Endothelial cell (in vitro differentiated cells): ENCODE data around the gene AKT3. TPM values are rescaled to one million over a fixed set of nuclear protein-coding genes. Genes with fewer than 3 reads are reported as not detected.

Experiments
- DNase-seq: peaks from one replicate; pipeline ENCODE4 v3.0.0; 2021; ENCODE audit warnings: low spot score
- H3K27ac Mint-ChIP-seq: one replicate; pipeline ENCODE4 v1.8.0; 2021; ENCODE audit warnings: mixed read lengths, inconsistent platforms; ENCODE audit not compliant: unreplicated experiment
- H3K27me3 Mint-ChIP-seq: one replicate; pipeline ENCODE4 v1.8.0; 2021; ENCODE audit warnings: mild to moderate bottlenecking, moderate library complexity, mixed read lengths, inconsistent platforms; ENCODE audit not compliant: unreplicated experiment
- H3K36me3 Mint-ChIP-seq: one replicate; pipeline ENCODE4 v1.8.0; 2021; ENCODE audit warnings: mild to moderate bottlenecking, low read depth, mixed read lengths, inconsistent platforms; ENCODE audit not compliant: unreplicated experiment
- H3K4me1 Mint-ChIP-seq: one replicate; pipeline ENCODE4 v1.8.0; 2021; ENCODE audit warnings: mild to moderate bottlenecking, mixed read lengths, inconsistent platforms; ENCODE audit not compliant: unreplicated experiment
- H3K4me3 Mint-ChIP-seq: one replicate; pipeline ENCODE4 v1.8.0; 2021; ENCODE audit warnings: mild to moderate bottlenecking, mixed read lengths, inconsistent platforms; ENCODE audit not compliant: unreplicated experiment
- H3K9me3 Mint-ChIP-seq: one replicate; pipeline ENCODE4 v1.8.0; 2021; ENCODE audit warnings: mixed read lengths, inconsistent platforms; ENCODE audit not compliant: unreplicated experiment
- total RNA-seq: library from RNA; stranded (reverse); fragmentation: NEBNext Ultra II Directional; extraction: Animal tissue kit (Norgen Biotek cat#: 25700); gene quantifications from one replicate; pipeline ENCODE4 v1.2.1, GENCODE V29; 2021; ENCODE audit not compliant: unreplicated experiment
- TF ChIP-seq, protein P1 (sequence below): fragments of 200-600 bp; sonication (generic); IDR thresholded peaks from one replicate; pipeline ENCODE4 v1.5.0; 2021; ENCODE audit warnings: antibody characterized with exemption; ENCODE audit not compliant: unreplicated experiment

AKT3 gene
- total RNA-seq, 1 donor from 2014 or later, result 87.3 TPM

- no peak for DNase-seq
- H3K27ac Mint-ChIP-seq, result no peak overlapping the region
- peaks cover 11% of the 10 kb centered on the region for H3K27me3 Mint-ChIP-seq
Observed at GRCh38 chr1:243495442-243496186, 354.4 kb downstream of the AKT3 start.

DNA sequence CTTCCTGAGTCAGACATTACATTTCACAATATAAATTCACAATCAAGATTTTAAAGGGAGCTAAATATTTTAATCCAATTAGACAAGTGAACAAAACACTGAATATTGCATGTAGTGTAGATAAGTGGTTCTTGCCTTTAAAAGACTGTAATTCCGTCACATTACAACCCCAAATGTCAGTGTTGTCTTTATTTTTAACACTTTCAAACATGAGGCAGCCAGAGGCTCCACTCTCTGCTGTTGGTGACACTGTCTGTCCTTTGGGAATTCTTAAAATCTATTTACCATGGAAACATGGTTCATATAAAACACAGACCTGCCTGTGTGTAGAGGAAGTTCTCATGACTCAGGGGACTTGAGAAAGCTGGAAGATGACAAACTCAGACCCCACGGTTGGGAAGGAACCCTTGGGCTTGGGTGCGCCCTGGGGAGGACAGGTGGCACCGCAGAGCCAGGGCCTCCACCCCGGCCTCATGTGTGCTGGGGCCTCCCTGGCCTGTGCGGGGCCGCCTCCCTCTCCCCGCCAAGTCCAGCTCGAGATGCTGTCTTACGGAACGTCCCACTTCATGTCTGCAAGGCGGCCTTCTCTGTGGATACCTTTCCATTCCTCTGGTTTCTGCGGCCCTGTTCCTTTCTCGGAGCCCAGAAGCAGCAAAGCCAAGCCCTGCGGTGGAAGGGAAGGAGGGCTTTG, 355.2 kb downstream of the AKT3 start:
- TF ChIP-seq, protein P1, sequence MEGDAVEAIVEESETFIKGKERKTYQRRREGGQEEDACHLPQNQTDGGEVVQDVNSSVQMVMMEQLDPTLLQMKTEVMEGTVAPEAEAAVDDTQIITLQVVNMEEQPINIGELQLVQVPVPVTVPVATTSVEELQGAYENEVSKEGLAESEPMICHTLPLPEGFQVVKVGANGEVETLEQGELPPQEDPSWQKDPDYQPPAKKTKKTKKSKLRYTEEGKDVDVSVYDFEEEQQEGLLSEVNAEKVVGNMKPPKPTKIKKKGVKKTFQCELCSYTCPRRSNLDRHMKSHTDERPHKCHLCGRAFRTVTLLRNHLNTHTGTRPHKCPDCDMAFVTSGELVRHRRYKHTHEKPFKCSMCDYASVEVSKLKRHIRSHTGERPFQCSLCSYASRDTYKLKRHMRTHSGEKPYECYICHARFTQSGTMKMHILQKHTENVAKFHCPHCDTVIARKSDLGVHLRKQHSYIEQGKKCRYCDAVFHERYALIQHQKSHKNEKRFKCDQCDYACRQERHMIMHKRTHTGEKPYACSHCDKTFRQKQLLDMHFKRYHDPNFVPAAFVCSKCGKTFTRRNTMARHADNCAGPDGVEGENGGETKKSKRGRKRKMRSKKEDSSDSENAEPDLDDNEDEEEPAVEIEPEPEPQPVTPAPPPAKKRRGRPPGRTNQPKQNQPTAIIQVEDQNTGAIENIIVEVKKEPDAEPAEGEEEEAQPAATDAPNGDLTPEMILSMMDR, result no peak
- Mint-ChIP-seq H3K27me3 (peaks cover 11% of the 10 kb centered on the region), H3K4me3 (no peak overlapping the region), H3K36me3 (peaks cover 20% of the 10 kb centered on the region), H3K27ac (no peak overlapping the region), H3K4me1 (peaks cover 7% of the 10 kb centered on the region), H3K9me3 (no peaks in the 10 kb centered on the region)
- no peak for DNase-seq

More at GRCh38 chr1:243495442-243496186, 354.4 kb downstream of the AKT3 start:
- Mint-ChIP-seq H3K4me1 (peaks cover 7% of the 10 kb centered on the region), H3K4me3 (peak overlapping the region; percentile 15), H3K36me3 (peaks cover 20% of the 10 kb centered on the region), H3K9me3 (no peaks in the 10 kb centered on the region)
- TF ChIP-seq, protein P1, result no peak

GRCh38 chr1:243493156-243494129, 356.6 kb downstream of the AKT3 start:
- peak overlapping the region; percentile 21 for H3K4me3 Mint-ChIP-seq
- peaks cover 11% of the 10 kb centered on the region for H3K27me3 Mint-ChIP-seq
- TF ChIP-seq, protein P1, result no peak
- no peaks in the 10 kb centered on the region for H3K9me3 Mint-ChIP-seq
- DNase-seq, result no peak
- H3K36me3 Mint-ChIP-seq, result peaks cover 20% of the 10 kb centered on the region
- H3K4me1 Mint-ChIP-seq, result peaks cover 22% of the 10 kb centered on the region
- no peak overlapping the region for H3K27ac Mint-ChIP-seq

- peaks cover 7% of the 10 kb centered on the region for H3K27me3 Mint-ChIP-seq
- H3K36me3 Mint-ChIP-seq, result peaks cover 12% of the 10 kb centered on the region
- H3K4me3 Mint-ChIP-seq, result no peak overlapping the region
- H3K9me3 Mint-ChIP-seq, result no peaks in the 10 kb centered on the region
- TF ChIP-seq, protein P1, result no peak
- peaks cover 24% of the 10 kb centered on the region for H3K4me1 Mint-ChIP-seq
- no peak overlapping the region for H3K27ac Mint-ChIP-seq
- no peak for DNase-seq
Observed at GRCh38 chr1:243490748-243491686, 359.0 kb downstream of the AKT3 start.
